GM12878 (cell line): ENCODE data around the gene PPP1R37. TPM values are rescaled to one million over a fixed set of nuclear protein-coding genes. Genes with fewer than 3 reads are reported as not detected.
A peak's percentile ranks its signal among the peaks of the same experiment; 100 is the strongest.

Experiments used
- E2F8 ChIP-seq: fragments of 450-650 bp; IDR thresholded peaks from 2 replicates; pipeline ENCODE4 v1.6.1; 2018; ENCODE audit warnings: mild to moderate bottlenecking, low read depth, moderate library complexity; ENCODE audit not compliant: partially characterized antibody
- E4F1 ChIP-seq: fragments of 450-650 bp; IDR thresholded peaks from 2 replicates; pipeline ENCODE4 v1.6.1; 2018; ENCODE audit warnings: borderline replicate concordance, mild to moderate bottlenecking; ENCODE audit not compliant: partially characterized antibody
- EED ChIP-seq: sonication (generic); IDR thresholded peaks from 2 replicates; pipeline ENCODE4 v1.6.1; 2016; ENCODE audit warnings: antibody characterized with exemption, low read depth
- FOXM1 ChIP-seq: IDR thresholded peaks from 2 replicates; pipeline ENCODE4 v1.6.1; 2012; ENCODE audit warnings: low read depth, mild to moderate bottlenecking, inconsistent platforms, low read length, moderate library complexity
- HDAC6 ChIP-seq: fragments of 200-600 bp; sonication (generic); IDR thresholded peaks from one replicate; pipeline ENCODE4 v1.8.0; 2017; ENCODE audit warnings: antibody characterized with exemption; ENCODE audit not compliant: unreplicated experiment
- HDGF ChIP-seq: fragments of 450-650 bp; IDR thresholded peaks from 2 replicates; pipeline ENCODE4 v1.6.1; 2016; ENCODE audit warnings: antibody characterized with exemption
- HSF1 ChIP-seq: fragments of 150-350 bp; IDR thresholded peaks from 2 replicates; pipeline ENCODE4 v1.6.1; 2014; ENCODE audit warnings: mild to moderate bottlenecking, low read depth, low read length
- MEF2B ChIP-seq: fragments of 450-650 bp; IDR thresholded peaks from 2 replicates; pipeline ENCODE4 v1.6.1; 2018; ENCODE audit warnings: mild to moderate bottlenecking, moderate library complexity; ENCODE audit not compliant: partially characterized antibody, poor library complexity, severe bottlenecking
- MLLT1 ChIP-seq: fragments of 450-650 bp; IDR thresholded peaks from 2 replicates; pipeline ENCODE4 v1.6.1; 2016; ENCODE audit warnings: mild to moderate bottlenecking
- MTA3 ChIP-seq: IDR thresholded peaks from 2 replicates; pipeline ENCODE4 v1.6.1; 2012; ENCODE audit warnings: low read length, inconsistent platforms, borderline replicate concordance
- RAD51 ChIP-seq: fragments of 450-650 bp; IDR thresholded peaks from 2 replicates; pipeline ENCODE4 v1.6.1; 2016; ENCODE audit warnings: moderate library complexity, mild to moderate bottlenecking, inconsistent platforms
- RBBP5 ChIP-seq: fragments of 200-600 bp; sonication (generic); conservative IDR thresholded peaks from 2 replicates; pipeline ENCODE4 v1.6.1; 2016
- SMC3 ChIP-seq: IDR thresholded peaks from 2 replicates; pipeline ENCODE4 v1.6.1; 2011; ENCODE audit warnings: low read length, improper control_type of control experiment, borderline replicate concordance
- YBX1 ChIP-seq: fragments of 450-650 bp; IDR thresholded peaks from 2 replicates; pipeline ENCODE4 v1.6.1; 2016; ENCODE audit warnings: antibody characterized with exemption
- ZBED1 ChIP-seq: IDR thresholded peaks from 2 replicates; pipeline ENCODE4 v1.6.1; 2016; ENCODE audit warnings: borderline replicate concordance
- ZNF687 ChIP-seq: fragments of 450-650 bp; IDR thresholded peaks from 2 replicates; pipeline ENCODE4 v1.6.1; 2017; ENCODE audit warnings: mild to moderate bottlenecking, moderate library complexity
- ZSCAN29 ChIP-seq: fragments of 450-650 bp; IDR thresholded peaks from 2 replicates; pipeline ENCODE4 v1.6.1; 2017; ENCODE audit warnings: mild to moderate bottlenecking, moderate library complexity
- polyA plus RNA-seq, 11 experiments: library from polyadenylated mRNA; depleted of rRNA in 4 of 11; unstranded in 6 of 11; stranded (reverse) in 5 of 11; fragments of >200 nt; fragmentation: Nextera tagmentation in 4 of 11; fragmentation: Illumina TruSeq in 1 of 11; extraction: Ambion mirVana in 4 of 11; extraction: Trizol in 1 of 11; gene quantifications; 1 replicate in 1 of 11; 2 replicates in 10 of 11; pipeline versions ENCODE4 v1.2.1 to v1.2.3, GENCODE V29; 2011 to 2016; ENCODE audit warnings: inconsistent platforms in 2 of 11, missing spikeins in 2 of 11, low read depth in 1 of 11
- total RNA-seq, 4 experiments: library from RNA; depleted of rRNA in 3 of 4; stranded (reverse); fragments of >200 nt in 3 of 4; fragmentation: Illumina TruSeq in 1 of 4; extraction: Trizol in 1 of 4; gene quantifications; 2 replicates each; pipeline versions ENCODE4 v1.2.1 to v1.2.3, GENCODE V29; 2013 to 2021

The PPP1R37 gene
- total and polyA plus RNA-seq, 10 of the 15 experiments (the other 5 are each of a cell fraction or from before 2014, with no cell fraction given): 0.09 to 21.3 (median 5.1) TPM; not detected in 1

GRCh38 chr19:45117167-45117594 is 24.2 kb downstream of the PPP1R37 start (continued):
- peak; percentile 20 for TF ChIP-seq E2F8
- TF ChIP-seq E4F1: no peak
- TF ChIP-seq MLLT1: peak; percentile 25; the same call in 1 of the 2 replicates
- TF ChIP-seq EED: peak; percentile 89
- TF ChIP-seq SMC3: no peak
- TF ChIP-seq MEF2B: peak; percentile 46
- no peak for TF ChIP-seq ZSCAN29
- no peak for TF ChIP-seq YBX1
- no peak for TF ChIP-seq RBBP5
- peak; percentile 40; the same call in 1 of the 2 replicates for TF ChIP-seq ZNF687
- TF ChIP-seq RAD51: peak; percentile 12; the same call in 1 of the 2 replicates
- peak; percentile 34; the same call in 1 of the 2 replicates for TF ChIP-seq ZBED1
- no peak for TF ChIP-seq HDAC6
- no peak for TF ChIP-seq HSF1
- no peak for TF ChIP-seq MTA3
- TF ChIP-seq FOXM1: no peak
- peak; percentile 84 for TF ChIP-seq HDGF
